Measurements from ENCODE around the gene VPS13D.
"Not testable (repeated sequence)": the region's sequence is repeated elsewhere in the genome, so short reads cannot be mapped to it uniquely, and the experiment has no call there.

The VPS13D gene

GRCh38 chr1:12294076-12294475 lies 64.2 kb downstream of the VPS13D start:
- DNase-seq (ENCODE audit: low read depth): no peak

- no peak for DNase-seq (ENCODE audit: low read depth)
These were observed 66.2 kb downstream of the VPS13D start for GRCh38 chr1:12296016-12296415.

GRCh38 chr1:12296623-12297022 lies 66.8 kb downstream of the VPS13D start:
- no peak for DNase-seq (ENCODE audit: low read depth)

- DNase-seq (ENCODE audit: low read depth): no peak
These were observed 70.9 kb downstream of the VPS13D start for GRCh38 chr1:12300706-12301105.

GRCh38 chr1:12301518-12302237 lies 71.8 kb downstream of the VPS13D start:
- DNase-seq (ENCODE audit: low read depth): no peak

GRCh38 chr1:12302798-12303447 lies 73.1 kb downstream of the VPS13D start:
- DNase-seq (ENCODE audit: low read depth): no peak

GRCh38 chr1:12305377-12305776 lies 75.5 kb downstream of the VPS13D start:
- DNase-seq (ENCODE audit: low read depth): no peak

- no peak for DNase-seq (ENCODE audit: low read depth)
These were observed 80.2 kb downstream of the VPS13D start for GRCh38 chr1:12309783-12310742.

GRCh38 chr1:12314333-12314903 lies 84.6 kb downstream of the VPS13D start:
- no peak for DNase-seq (ENCODE audit: low read depth)

- no peak for DNase-seq (ENCODE audit: low read depth)
These were observed 85.3 kb downstream of the VPS13D start for GRCh38 chr1:12315146-12315545.

- DNase-seq (ENCODE audit: low read depth): no peak
These were observed 86.5 kb downstream of the VPS13D start for GRCh38 chr1:12316331-12316730.

- no peak for DNase-seq (ENCODE audit: low read depth)
These were observed 90.7 kb downstream of the VPS13D start for GRCh38 chr1:12320486-12320885.

- DNase-seq (ENCODE audit: low read depth): no peak
These were observed 94.6 kb downstream of the VPS13D start for GRCh38 chr1:12324423-12324822.

- DNase-seq (ENCODE audit: low read depth): not testable (repeated sequence)
These were observed 95.1 kb downstream of the VPS13D start for GRCh38 chr1:12324973-12325372.

GRCh38 chr1:12326986-12327385 lies 97.2 kb downstream of the VPS13D start:
- DNase-seq (ENCODE audit: low read depth): no peak

- no peak for DNase-seq (ENCODE audit: low read depth)
These were observed 97.7 kb downstream of the VPS13D start for GRCh38 chr1:12327566-12327965.

GRCh38 chr1:12333036-12333785 lies 103.4 kb downstream of the VPS13D start:
- no peak for DNase-seq (ENCODE audit: low read depth)

- no peak for DNase-seq (ENCODE audit: low read depth)
These were observed 106.0 kb downstream of the VPS13D start for GRCh38 chr1:12335815-12336214.

- DNase-seq (ENCODE audit: low read depth): no peak
These were observed 106.6 kb downstream of the VPS13D start for GRCh38 chr1:12336413-12336812.

GRCh38 chr1:12338017-12338416 lies 108.2 kb downstream of the VPS13D start:
- DNase-seq (ENCODE audit: low read depth): no peak

- no peak for DNase-seq (ENCODE audit: low read depth)
These were observed 109.0 kb downstream of the VPS13D start for GRCh38 chr1:12338823-12339222.

- no peak for DNase-seq (ENCODE audit: low read depth)
These were observed 109.6 kb downstream of the VPS13D start for GRCh38 chr1:12339396-12339795.
